H7 (cell line): ENCODE data around the gene RGMA. TPM values are rescaled to one million over a fixed set of nuclear protein-coding genes. Genes with fewer than 3 reads are reported as not detected.

Experiments
- DNase-seq: peaks from one replicate; pipeline ENCODE4 v3.0.0; 2012
- H3K27me3 ChIP-seq: 2 replicates; pipeline ENCODE4 v1.6.0; 2011; ENCODE audit warnings: mild to moderate bottlenecking, low read length; ENCODE audit not compliant: control insufficient read depth, insufficient read depth
- H3K36me3 ChIP-seq: replicated peaks from 2 replicates; pipeline ENCODE4 v1.5.1; 2011; ENCODE audit warnings: low read length; ENCODE audit not compliant: control insufficient read depth, insufficient read depth
- H3K4me3 ChIP-seq: 2 replicates; pipeline ENCODE4 v1.5.1; 2011; ENCODE audit warnings: low read depth, mild to moderate bottlenecking, control low read depth, low read length, moderate library complexity; ENCODE audit not compliant: insufficient read depth
- total RNA-seq: library from RNA; depleted of rRNA; stranded (reverse); fragments of >200 nt; shearing (Covaris generic); gene quantifications from 2 replicates; pipeline ENCODE4 v1.2.3, GENCODE V29; 2014

Gene RGMA
- total RNA-seq, 1 experiment from 2014 or later: 32.6 TPM

DNA sequence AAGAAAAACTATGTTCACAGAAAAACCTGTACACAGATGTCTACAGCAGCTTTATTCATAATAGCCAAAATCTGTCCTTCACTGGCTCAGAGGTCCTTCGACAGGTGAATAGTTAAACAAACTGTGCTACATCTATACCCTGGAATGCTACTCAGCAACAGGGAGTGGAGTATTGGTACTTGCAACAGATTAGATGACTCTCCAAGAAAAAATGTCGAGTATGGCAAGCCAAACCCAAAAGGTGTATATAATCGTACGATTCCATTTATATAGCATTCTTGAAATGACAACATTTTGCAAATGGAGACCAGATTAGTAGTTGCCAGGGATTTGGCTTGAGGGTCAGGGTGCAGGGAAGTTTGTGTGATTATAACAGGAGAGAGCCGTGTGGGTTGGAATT, 22.4 kb upstream of the RGMA start:
- H3K27me3 ChIP-seq: peaks cover 11% of the 10 kb centered on the region; the same call in 1 of the 2 replicates
- no peak for DNase-seq
- no peaks in the 10 kb centered on the region for H3K36me3 ChIP-seq
- no peak overlapping the region for H3K4me3 ChIP-seq

DNA sequence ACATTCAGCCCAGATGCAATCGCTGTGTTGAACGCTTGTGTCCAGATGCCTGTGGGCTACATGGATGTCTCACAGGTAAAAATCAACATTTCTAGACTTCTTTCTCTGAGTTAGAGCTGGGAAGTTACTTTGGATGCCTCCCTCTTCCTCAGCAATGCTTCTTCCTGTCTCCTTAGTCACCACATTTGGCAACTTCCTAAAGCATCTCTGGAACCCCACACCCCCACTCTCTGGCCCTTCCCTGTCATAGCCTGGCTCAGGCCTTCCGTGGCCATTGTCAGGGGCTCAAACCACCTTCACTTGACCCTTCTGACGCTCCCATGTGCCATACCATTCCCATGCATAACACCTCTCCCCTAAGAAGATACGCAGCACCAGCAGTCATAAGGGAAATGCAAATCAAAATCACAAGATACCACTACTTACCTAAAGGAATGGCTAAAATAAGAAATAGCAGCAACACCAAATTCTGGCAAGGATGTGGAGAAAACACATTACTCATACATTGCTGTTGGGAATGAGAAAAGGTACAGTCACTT, 21.6 kb upstream of the RGMA start:
- Histone ChIP-seq H3K36me3 (no peaks in the 10 kb centered on the region), H3K27me3 (peaks cover 11% of the 10 kb centered on the region; the same call in 1 of the 2 replicates), H3K4me3 (no peak overlapping the region)
- DNase-seq: no peak

DNA sequence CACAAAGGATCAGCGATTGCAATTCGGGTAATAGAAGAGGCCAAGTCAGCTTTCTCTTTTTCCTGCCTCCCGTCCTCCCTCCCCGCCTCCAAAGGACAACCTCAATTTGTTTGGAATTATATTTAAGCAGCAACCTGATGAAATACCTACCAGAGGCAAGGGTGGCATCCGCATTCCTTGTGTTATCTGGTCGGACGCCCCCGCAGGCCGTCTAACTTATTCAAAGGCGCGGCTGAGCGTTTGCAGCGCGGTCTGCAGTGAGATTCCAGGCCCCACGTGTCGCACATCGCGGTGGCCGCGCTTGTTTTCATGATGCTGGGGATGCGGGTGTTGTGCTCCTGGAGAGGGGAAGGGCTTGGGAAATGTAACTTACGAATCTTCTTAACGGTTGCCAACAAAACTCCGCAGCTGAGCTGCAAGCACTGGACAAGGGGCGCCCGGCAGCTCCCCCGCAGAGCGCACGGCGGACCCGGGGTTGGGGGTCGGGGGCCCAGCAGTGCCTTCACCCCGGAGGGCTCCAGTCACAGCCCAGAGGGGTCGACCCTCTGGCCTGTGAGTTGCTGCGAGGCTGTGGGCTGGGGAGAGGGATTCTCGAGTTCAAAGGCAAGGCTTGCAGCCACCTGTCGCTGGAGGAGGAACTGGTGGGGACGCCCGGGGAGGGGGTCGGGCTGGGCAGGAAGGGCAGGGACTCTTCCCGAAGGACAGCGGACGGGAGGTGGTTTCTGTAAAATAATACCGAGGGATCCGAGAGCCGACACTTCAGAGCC, 20.5 kb upstream of the RGMA start:
- peak; percentile 77 for DNase-seq

DNA sequence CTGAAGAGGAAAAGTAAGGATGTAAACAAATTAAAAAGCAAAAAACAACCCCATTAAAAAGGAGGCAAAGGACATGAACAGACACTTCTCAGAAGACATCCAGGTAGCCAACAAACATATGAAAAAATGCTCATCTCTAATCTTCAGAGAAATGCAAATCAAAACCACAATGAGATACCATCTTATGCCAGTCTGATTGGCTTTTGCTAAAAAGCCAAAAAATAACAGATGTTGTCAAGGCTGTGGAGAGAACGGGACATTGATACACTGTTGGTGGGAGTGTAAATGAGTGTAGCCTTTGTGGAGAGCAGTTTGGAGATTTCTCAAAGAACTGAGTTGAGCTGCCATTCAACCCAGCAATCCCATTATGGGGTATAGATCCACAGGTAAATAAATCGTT, 18.6 kb upstream of the RGMA start:
- Histone ChIP-seq H3K4me3 (no peak overlapping the region), H3K27me3 (peaks cover 11% of the 10 kb centered on the region; the same call in 1 of the 2 replicates), H3K36me3 (no peaks in the 10 kb centered on the region)
- DNase-seq: no peak

More for the DNA sequence above, 20.5 kb upstream of the RGMA start:
- H3K27me3 ChIP-seq: peaks cover 11% of the 10 kb centered on the region; the same call in 1 of the 2 replicates
- peak overlapping the region; percentile 10; the same call in 1 of the 2 replicates for H3K4me3 ChIP-seq
- H3K36me3 ChIP-seq: no peaks in the 10 kb centered on the region

DNA sequence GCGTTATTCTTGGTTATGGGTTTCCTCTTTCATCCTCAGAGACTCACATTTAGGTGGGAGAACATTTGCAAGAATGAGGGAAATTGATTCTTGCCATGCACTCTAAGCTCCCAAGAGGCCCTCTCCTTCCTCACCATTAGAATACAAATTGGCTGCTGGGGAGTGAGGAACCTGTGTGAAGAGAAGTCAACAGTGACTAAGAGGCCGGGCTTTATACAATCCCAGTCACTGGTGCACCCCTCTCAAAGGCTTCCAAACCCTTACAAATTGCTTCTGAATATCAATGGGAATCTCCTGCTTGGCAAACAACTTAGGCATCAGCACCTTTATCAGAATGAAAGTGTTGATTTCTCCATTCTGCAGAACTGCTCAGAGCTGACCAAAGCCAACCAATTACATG, 16.5 kb upstream of the RGMA start:
- no peaks in the 10 kb centered on the region for H3K36me3 ChIP-seq
- H3K4me3 ChIP-seq: no peak overlapping the region
- H3K27me3 ChIP-seq: peaks cover 12% of the 10 kb centered on the region; the same call in 1 of the 2 replicates
- DNase-seq: peak; percentile 53

DNA sequence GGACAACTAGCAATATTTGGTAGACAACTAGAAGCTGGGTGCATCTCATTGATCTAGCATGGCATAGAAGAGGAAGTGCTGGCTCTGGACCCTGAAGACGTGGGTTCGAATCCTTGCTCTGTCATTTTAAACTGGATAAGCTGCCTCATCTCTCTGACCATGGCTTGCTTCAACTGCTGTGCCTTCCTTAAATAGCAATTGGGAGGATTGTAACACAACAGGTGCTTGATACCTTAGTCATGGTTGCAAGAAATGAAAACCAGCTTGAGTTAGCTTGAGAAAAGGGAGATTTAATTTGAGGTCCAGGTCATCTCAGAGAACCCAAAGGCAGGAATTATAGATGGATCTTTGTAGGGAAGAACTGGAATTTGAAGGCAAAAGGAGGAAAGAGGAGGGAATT, 14.8 kb upstream of the RGMA start:
- DNase-seq: no peak
- Histone ChIP-seq H3K36me3 (no peaks in the 10 kb centered on the region), H3K27me3 (peaks cover 1% of the 10 kb centered on the region; the same call in 1 of the 2 replicates), H3K4me3 (no peak overlapping the region)

DNA sequence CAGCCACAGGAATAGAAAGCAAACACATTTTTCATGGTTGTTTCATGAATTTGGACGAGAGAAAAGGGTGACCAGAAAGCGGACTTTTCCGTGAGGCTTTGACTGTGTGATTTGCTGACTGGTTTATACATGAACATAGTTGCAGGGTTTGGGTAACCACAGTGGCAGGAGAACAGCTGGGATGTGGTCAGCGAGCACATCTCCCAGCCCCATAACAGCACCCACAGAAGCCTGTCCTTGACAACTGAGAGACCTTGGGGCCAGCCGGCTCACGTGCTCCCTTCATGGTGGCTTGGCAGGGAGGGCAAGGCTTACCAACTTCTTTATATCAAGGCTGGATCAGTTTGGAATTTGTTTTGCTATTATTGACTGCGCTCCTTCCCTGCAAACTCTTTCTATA, 13.2 kb upstream of the RGMA start:
- Histone ChIP-seq H3K36me3 (no peaks in the 10 kb centered on the region), H3K27me3 (0 out of 2 replicates have a peak, but pooled peaks cover 1% of the 10 kb centered on the region), H3K4me3 (no peak overlapping the region)
- DNase-seq: no peak

DNA sequence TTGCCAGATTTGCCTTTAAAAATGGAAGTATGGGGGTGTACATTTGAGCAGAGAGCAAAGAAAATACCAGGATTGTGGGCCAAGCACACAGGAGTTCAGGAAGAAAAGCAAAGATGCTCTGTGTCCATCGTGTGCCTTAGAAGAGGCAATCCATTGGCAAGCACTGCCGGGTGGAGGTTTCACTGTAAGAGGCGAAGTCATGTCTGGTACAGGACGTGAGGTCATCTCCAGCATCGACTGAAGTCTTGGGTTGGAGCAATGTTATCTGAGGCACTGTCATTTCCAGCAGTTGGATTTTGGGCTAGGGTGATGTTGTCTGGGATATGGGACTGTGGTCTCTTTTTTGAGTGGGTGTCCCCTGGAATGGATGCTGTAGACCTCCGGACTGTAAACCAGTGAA, 4.8 kb upstream of the RGMA start:
- Histone ChIP-seq H3K27me3 (peaks cover 38% of the 10 kb centered on the region), H3K4me3 (no peak overlapping the region), H3K36me3 (no peaks in the 10 kb centered on the region)
- no peak for DNase-seq

DNA sequence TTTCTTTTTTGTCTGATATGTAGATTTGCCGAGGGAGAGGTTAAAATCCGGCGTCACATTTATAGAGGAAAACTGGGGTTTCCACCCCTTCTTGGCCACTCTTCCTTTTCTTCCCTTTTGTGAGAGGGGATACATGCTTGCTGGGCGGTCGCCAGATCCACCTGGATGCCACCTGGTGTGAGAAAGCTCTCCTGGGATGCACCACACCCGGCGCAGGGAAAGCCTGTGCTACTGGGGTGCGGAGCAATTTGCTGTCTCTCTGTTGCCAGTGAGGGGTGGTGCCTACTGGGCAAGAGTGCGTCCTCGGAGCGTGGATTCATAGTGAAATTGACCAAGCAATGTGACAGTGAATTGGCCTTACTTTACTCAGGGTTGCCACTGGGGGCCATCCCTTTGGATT, 2.5 kb upstream of the RGMA start:
- Histone ChIP-seq H3K36me3 (no peaks in the 10 kb centered on the region), H3K27me3 (peaks cover 47% of the 10 kb centered on the region), H3K4me3 (no peak overlapping the region)
- no peak for DNase-seq

DNA sequence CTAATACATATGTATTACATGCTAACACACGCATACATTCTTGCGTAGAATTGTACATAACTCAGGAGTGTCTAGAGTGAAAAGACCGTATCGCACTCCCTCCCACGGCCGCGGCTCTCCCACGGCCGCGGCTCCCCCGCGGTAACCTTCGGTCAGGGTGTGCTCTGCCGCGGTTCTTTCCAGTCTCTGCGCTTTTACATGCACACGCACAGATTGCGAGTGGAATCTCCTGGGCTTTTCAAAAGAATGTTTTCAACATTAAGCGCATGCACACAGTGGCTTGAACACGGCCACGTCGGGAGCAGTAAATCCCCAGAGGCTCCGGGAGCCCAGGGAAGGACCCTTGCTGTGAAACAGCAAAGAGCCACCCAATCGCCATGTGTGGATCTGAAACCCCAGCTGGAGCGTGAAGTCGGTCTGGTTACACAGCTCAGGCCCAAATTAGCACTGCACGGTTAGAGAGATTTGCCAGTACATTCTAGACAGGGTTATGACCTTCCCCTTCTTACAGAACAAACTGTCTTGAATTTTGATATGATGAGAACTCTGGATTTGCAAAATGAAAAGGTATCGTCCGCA, 805 bp upstream of the RGMA start:
- peaks cover 47% of the 10 kb centered on the region for H3K27me3 ChIP-seq
- DNase-seq: no peak

DNA sequence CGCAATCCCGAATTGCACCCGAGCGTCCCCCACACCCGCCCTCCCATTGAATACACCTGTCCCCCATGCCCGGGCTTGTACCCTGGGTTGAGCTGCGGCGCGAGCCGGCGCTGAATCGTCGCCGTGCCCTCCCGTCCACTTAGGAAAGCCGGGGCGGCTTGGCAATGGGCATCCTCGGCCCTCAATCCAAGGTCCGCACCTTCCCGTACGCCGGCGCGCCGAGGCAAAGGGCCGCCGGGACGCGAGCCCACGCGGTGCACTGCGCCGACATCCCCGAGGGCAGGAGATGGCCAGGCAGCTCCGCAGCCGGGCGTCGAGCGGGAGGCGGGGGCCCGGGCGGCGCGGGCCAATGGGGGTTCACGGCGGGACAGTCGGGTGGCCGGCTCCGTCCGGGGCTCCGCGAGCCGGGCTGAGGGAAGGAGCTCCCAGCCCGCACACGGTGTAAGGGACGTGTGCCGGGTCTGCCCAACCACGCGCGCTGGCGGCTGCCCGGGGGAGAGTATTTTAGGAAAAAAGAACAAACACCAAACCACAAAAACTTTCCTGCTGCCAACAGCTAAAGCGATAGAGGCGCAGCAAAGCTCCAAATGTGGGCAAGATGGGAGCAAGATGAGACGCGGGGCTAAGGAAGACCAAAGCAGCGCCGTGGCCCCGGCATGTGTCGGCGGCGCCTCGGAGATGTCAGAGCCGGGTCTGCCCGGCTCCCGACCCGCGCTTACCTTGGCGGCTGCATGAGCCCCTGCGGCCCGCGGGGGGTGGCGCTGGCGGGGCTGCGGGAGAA, 621 bp downstream of the RGMA start:
- peaks cover 45% of the 10 kb centered on the region for H3K27me3 ChIP-seq
- H3K36me3 ChIP-seq: no peaks in the 10 kb centered on the region
- peak; percentile 92 for DNase-seq
- peak overlapping the region; percentile 57 for H3K4me3 ChIP-seq

More for the DNA sequence above, 805 bp upstream of the RGMA start:
- H3K4me3 ChIP-seq: peak overlapping the region; percentile 57
- no peaks in the 10 kb centered on the region for H3K36me3 ChIP-seq

DNA sequence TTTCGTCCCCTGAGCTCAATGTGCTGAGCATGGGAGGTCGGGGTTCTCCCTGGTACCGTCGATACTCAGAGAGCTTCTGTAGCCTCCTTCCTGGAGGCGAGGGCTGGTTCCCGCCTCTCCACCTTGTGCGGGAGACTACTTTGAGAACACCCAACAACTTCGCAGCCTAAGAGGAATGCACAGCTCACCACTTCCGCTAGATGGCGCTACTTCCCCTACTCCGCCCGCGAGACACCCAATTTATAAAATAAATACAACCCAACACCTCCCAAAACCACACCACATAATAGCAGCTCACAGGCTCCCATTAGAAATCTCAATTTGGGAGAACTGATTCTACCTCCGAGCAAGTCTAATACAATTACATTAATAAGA, 1.2 kb downstream of the RGMA start:
- H3K27me3 ChIP-seq: peaks cover 42% of the 10 kb centered on the region
- no peaks in the 10 kb centered on the region for H3K36me3 ChIP-seq
- peak overlapping the region; percentile 57 for H3K4me3 ChIP-seq
- DNase-seq: peak; percentile 86

DNA sequence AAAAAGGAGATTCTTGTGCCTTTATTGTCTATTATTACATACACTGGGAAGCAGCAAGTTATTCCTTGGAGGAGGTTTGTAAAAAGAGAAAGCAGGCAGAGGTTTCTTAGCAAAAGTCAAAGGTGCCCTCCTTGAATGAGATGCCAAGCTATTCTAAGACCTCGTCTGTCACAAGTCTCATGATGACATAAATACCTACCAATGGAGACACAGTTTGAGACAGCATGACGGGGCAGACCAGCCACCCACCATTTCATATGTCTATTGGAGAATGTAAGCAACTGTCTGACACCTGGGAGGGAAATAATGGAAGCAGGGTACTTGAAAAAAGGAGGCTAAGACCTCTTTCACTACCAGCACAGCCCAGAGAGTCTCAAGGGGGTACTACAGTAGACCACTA, 2.2 kb downstream of the RGMA start:
- no peak overlapping the region for H3K4me3 ChIP-seq
- H3K36me3 ChIP-seq: no peaks in the 10 kb centered on the region
- DNase-seq: no peak
- peaks cover 33% of the 10 kb centered on the region for H3K27me3 ChIP-seq

DNA sequence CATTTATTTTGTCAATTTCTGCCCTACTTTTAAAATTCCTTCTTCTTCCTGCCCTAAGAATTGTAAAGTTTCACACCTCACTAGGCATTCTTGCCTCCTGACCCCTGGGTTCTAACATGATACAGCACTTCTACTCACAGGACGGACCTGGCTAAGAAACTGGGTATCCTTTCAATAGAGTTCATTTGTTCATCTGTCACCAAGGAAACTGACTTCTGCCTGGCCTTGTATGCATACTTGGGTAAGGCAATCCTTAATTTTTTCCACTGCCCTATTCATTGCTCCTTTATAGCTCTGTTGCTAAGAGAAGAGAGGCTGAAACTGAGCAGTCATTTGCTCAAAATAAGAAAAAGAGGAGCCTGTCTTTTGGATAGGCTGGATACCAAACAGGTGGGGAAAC, 3.3 kb downstream of the RGMA start:
- no peaks in the 10 kb centered on the region for H3K36me3 ChIP-seq
- H3K27me3 ChIP-seq: peaks cover 23% of the 10 kb centered on the region
- no peak overlapping the region for H3K4me3 ChIP-seq
- no peak for DNase-seq
